SK-N-SH treated with all-trans-retinoic acid at 6 μM for 48 hours (cell line): ENCODE data around the gene METAP1D.

Experiments
- ZFP3 ChIP-seq: fragments of 250-450 bp; sonication (Bioruptor Pico); IDR thresholded peaks from 2 replicates; pipeline ENCODE4 v1.5.0; 2020; ENCODE audit warnings: mild to moderate bottlenecking, moderate library complexity
- ZFP30 ChIP-seq: fragments of 450-650 bp; formaldehyde crosslinking; IDR thresholded peaks from 2 replicates; pipeline ENCODE4 v1.5.0; 2022; ENCODE audit warnings: mild to moderate bottlenecking, moderate library complexity
- ZNF565 ChIP-seq: fragments of 450-650 bp; formaldehyde crosslinking; conservative IDR thresholded peaks from 2 replicates; pipeline ENCODE4 v1.5.0; 2020; ENCODE audit warnings: low read depth, mild to moderate bottlenecking, moderate library complexity

DNA sequence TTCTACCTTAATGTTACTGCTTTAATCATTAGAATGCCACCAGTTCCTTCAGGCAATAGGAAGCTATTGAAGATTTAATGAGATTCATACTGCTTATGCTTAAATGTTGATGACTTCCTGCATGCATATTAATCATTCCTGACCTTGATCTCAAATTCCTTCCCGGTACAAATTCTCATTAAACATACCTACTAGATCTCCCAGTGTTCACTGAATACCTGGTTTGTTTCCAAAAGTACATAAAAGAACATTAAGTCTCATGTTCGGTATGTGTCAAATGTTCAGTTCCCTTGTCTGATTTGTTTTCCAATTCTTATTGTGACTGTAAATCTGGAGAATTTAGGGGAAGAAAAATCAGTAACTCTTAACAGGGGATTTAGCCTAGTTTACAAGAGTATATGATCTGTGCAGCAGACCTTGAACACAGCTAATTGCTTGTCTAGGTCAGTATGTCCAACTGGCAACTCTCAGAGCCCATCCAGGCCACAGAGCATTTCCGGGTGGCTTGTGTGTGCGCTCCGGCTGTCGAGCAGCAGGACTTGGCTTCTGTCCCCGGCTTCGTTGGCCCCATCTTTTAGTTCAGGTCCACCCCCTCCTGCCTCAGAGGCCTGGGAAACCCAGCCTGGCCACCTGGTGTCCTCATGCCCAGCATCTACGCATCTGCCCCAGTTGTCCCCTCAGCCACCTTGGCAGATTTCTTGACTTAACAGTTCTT lies 13.1 kb downstream of the METAP1D start:
- TF ChIP-seq ZNF565 (CRISPR knock-in tag) = no peak
- TF ChIP-seq ZFP3 = no peak
- TF ChIP-seq ZFP30 (CRISPR knock-in tag) = no peak
